Breast epithelium (tissue), 4 donors: ENCODE measurements around the gene CROCC2. TPM values are rescaled to one million over a fixed set of nuclear protein-coding genes. Genes with fewer than 3 reads are reported as not detected.

Experiments
- DNase-seq, 2 donors: peaks; one replicate each; pipeline ENCODE4 v3.0.0-alpha.2; 2019; ENCODE audit warnings: low spot score in 2 of 2
- H3K27ac ChIP-seq, 2 donors: fragments of 200-600 bp; sonication (generic) in 1 of 2; one replicate each; pipeline ENCODE4 v1.5.1; 2016 to 2019; ENCODE audit warnings: mild to moderate bottlenecking in 1 of 2
- H3K27me3 ChIP-seq, 2 donors: fragments of 200-600 bp; sonication (generic) in 1 of 2; one replicate each; pipeline versions ENCODE4 v1.5.1 to v1.6.0; 2017 to 2019; ENCODE audit warnings: control low read depth in 1 of 2, mild to moderate bottlenecking in 1 of 2
- H3K36me3 ChIP-seq: fragments of 200-600 bp; one replicate; pipeline ENCODE4 v1.5.1; 2019
- H3K4me1 ChIP-seq, 2 donors: fragments of 200-600 bp; sonication (generic); one replicate each; pipeline ENCODE4 v1.5.1; 2016 to 2019; ENCODE audit warnings: control low read depth in 1 of 2
- H3K4me3 ChIP-seq, 3 donors: fragments of 200-600 bp; sonication (generic); 1 replicate in 2 of 3; 2 replicates in 1 of 3; pipeline ENCODE4 v1.5.1; 2016 to 2019; ENCODE audit warnings: mild to moderate bottlenecking in 3 of 3, moderate library complexity in 2 of 3
- H3K9me3 ChIP-seq, 2 donors: fragments of 200-600 bp; sonication (generic) in 1 of 2; one replicate each; pipeline ENCODE4 v1.5.1; 2016 to 2019; ENCODE audit warnings: control low read depth in 1 of 2
- POLR2A ChIP-seq: fragments of 450-650 bp; IDR thresholded peaks from one replicate; pipeline ENCODE4 v1.6.1; 2016; ENCODE audit warnings: antibody characterized with exemption, mild to moderate bottlenecking, moderate library complexity
- POLR2AphosphoS5 ChIP-seq, 3 donors: sonication (generic); formaldehyde crosslinking; IDR thresholded peaks; one replicate each; pipeline ENCODE4 v1.6.1; 2017; ENCODE audit warnings: antibody characterized with exemption in 3 of 3
- intact Hi-C: fragments of 100-400 bp; cut with DNase I; formaldehyde crosslinking; loops from one replicate; pipeline ENCODE4 v1.15.1; 2023; ENCODE audit warnings: low total_unique reads
- total RNA-seq, 3 donors: library from RNA; depleted of rRNA; stranded (reverse); fragments of >200 nt; gene quantifications; one replicate each; pipeline ENCODE4 v1.1.0, GENCODE V29; 2016
- TF ChIP-seq, protein P1 (sequence below), 3 donors: fragments of 450-650 bp; IDR thresholded peaks; one replicate each; pipeline ENCODE4 v1.5.1; 2016 to 2017; ENCODE audit warnings: antibody characterized with exemption in 3 of 3, mild to moderate bottlenecking in 3 of 3, moderate library complexity in 3 of 3

CROCC2 gene
- total RNA-seq, 3 donors from 2014 or later: 0.33 TPM; not detected in 2

DNA sequence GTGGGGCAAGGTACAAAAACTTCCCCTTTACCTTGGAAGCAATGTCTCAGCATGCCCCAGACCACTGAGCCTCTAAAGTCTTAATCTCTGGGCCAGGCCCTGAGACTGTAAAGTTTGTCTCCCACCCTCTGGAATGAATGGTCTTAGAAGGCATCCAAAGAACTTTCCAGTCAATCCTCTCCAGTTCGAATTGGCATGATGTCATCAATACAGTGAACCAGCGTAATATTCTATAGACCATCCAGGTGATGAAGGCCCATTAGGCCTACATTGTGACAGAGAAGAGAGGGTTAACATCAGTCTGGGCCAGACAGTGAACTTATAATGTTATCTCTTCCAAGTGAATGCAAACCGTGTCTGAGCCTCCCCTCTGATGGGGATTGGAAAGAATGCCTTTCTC is 21.4 kb upstream of the CROCC2 start:
- H3K36me3 ChIP-seq: no peaks in the 10 kb centered on the region
- TF ChIP-seq POLR2A: no peak
- TF ChIP-seq, protein P1, sequence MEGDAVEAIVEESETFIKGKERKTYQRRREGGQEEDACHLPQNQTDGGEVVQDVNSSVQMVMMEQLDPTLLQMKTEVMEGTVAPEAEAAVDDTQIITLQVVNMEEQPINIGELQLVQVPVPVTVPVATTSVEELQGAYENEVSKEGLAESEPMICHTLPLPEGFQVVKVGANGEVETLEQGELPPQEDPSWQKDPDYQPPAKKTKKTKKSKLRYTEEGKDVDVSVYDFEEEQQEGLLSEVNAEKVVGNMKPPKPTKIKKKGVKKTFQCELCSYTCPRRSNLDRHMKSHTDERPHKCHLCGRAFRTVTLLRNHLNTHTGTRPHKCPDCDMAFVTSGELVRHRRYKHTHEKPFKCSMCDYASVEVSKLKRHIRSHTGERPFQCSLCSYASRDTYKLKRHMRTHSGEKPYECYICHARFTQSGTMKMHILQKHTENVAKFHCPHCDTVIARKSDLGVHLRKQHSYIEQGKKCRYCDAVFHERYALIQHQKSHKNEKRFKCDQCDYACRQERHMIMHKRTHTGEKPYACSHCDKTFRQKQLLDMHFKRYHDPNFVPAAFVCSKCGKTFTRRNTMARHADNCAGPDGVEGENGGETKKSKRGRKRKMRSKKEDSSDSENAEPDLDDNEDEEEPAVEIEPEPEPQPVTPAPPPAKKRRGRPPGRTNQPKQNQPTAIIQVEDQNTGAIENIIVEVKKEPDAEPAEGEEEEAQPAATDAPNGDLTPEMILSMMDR (IDR thresholded peaks at IDR 0.05): no peak
- TF ChIP-seq POLR2AphosphoS5 (IDR thresholded peaks at IDR 0.05): no peak
- no peaks in the 10 kb centered on the region for H3K27me3 ChIP-seq
- H3K27ac ChIP-seq: no peak overlapping the region
- intact Hi-C loops: no loop called here
- no peaks in the 10 kb centered on the region for H3K9me3 ChIP-seq
- no peak overlapping the region for H3K4me3 ChIP-seq
- no peaks in the 10 kb centered on the region for H3K4me1 ChIP-seq
- DNase-seq: no peak

DNA sequence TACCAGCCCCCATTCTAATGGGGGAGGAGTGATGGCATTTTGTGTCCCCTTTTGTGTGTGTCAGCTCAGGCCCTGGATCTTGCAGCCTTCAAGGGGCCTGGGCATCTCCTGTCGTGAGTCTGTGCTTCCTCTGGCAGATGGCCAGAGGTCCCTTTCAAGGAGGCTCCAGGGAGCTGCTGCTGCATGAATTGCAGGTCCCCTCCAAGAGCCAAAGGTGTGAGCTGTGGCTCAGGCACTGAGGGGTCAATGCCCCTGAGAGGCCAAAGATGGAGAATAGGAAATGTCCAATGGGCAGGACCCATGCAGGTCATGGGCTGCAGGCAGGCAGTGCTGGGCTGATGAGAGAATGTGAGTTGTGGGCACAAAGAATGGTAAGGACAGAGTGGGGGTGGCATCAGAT is 20.6 kb upstream of the CROCC2 start:
- intact Hi-C loops: no loop called here

DNA sequence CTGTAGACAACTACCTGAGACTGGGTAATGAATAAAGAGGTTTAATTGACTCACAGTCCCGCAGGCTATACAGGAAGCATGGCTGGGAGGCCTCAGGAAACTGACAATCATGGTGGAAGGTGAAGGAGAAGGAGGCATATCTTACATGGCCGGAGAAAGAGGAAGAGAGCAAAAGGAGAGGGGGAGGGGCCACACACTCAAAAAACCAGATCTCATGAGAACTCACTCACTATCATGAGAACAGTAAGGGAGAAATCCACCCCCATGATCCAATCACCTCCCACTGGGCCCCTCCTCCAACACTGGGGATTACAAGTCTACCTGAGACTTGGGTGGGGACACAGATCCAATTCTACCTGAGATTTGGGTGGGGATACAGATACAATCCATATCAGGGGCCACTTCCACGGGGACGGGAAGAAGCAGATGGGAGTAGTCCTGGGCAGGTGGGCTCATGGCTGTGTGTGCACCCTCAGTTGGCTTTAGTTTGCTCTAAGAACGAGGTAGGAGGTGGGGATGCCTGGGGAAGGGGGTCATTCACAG is 20.0 kb upstream of the CROCC2 start:
- no peak overlapping the region for H3K4me3 ChIP-seq
- H3K9me3 ChIP-seq: no peaks in the 10 kb centered on the region
- intact Hi-C loops: no loop called here
- no peaks in the 10 kb centered on the region for H3K4me1 ChIP-seq
- H3K36me3 ChIP-seq: no peaks in the 10 kb centered on the region
- DNase-seq: no peak
- no peaks in the 10 kb centered on the region for H3K27me3 ChIP-seq
- no peak overlapping the region for H3K27ac ChIP-seq
- TF ChIP-seq POLR2A (no peak), POLR2AphosphoS5 (IDR thresholded peaks at IDR 0.05) (no peak)
- TF ChIP-seq, protein P1 (IDR thresholded peaks at IDR 0.05): no peak

More for the DNA sequence above, 20.6 kb upstream of the CROCC2 start:
- no peak for DNase-seq
- Histone ChIP-seq H3K27ac (no peak overlapping the region), H3K27me3 (no peaks in the 10 kb centered on the region), H3K9me3 (no peaks in the 10 kb centered on the region), H3K4me1 (no peaks in the 10 kb centered on the region), H3K36me3 (no peaks in the 10 kb centered on the region), H3K4me3 (no peak overlapping the region)
- TF ChIP-seq POLR2A (no peak), POLR2AphosphoS5 (IDR thresholded peaks at IDR 0.05) (no peak)
- TF ChIP-seq, protein P1 (IDR thresholded peaks at IDR 0.05): no peak

DNA sequence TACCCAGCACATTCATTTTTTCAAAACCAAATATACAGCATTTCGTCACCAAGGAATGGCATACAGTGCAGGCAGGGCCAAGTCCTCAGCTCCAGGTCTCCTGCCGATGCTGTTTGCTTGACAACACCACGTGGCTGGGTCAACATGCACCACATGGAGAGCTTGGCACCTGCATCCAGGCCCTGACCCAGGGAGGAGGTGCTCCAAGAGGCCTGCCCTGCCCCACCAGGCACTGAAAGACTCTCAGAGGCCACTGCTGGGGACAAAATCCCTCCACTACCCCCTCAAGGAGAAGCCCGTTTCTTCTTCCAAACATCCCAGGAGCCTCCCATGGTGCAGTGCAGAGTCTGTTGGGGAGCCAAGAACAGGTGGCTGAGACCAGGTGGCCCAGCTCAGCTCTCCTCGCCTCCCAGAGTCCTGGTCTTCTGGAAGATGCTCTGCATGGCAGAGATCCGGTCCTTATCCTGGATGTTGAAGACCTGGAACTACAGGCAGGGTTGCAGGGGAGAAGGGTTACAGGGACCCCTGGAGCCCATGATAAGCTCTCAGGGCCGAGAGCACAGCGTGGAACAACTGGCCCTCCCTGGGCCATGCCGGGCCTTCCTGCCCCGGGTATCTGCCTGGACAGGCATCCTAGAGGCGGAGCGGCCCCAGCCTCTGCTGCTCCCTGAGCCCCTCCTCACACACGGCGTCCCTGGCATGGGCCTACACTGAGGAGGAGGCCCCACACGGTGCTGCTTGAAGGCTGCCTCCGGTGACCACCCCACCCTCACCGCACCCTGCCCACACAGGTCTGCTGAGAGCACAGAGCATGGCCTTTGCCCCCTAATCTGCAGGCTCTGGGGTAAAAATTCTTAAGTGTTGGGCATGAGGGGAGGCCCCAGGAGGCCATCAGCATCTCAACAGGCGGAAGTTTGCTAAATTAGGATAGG is 19.2 kb upstream of the CROCC2 start:
- DNase-seq: no peak
- no peak overlapping the region for H3K27ac ChIP-seq
- TF ChIP-seq POLR2AphosphoS5 (IDR thresholded peaks at IDR 0.05): no peak
- no peak for TF ChIP-seq POLR2A
- TF ChIP-seq, protein P1 (IDR thresholded peaks at IDR 0.05): no peak
- intact Hi-C loops: no loop called here
- no peaks in the 10 kb centered on the region for H3K4me1 ChIP-seq
- H3K4me3 ChIP-seq: no peak overlapping the region
- H3K27me3 ChIP-seq: no peaks in the 10 kb centered on the region
- no peaks in the 10 kb centered on the region for H3K36me3 ChIP-seq
- no peaks in the 10 kb centered on the region for H3K9me3 ChIP-seq

DNA sequence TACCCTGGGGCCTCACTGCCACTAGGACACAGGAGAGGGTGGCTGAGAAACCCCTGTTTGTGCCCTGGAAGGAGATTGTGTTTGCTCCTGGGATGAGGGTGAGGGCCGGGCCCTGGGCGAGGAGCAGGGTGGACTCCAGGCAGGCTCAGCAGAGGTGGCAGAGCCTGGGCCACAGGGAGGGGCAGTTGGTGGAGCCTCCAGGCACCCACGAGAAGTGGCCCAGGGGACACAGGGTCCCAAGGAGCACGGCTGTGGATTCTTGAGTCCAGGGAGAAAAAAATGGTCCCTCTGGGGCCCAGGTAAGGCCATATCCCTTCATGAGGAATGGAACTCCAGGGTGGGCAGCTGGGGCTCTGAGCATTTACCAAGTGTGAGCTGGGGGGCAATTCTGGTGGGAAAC is 18.5 kb upstream of the CROCC2 start:
- H3K27ac ChIP-seq: no peak overlapping the region
- no peak for DNase-seq
- intact Hi-C loops: no loop called here
- TF ChIP-seq, protein P1 (IDR thresholded peaks at IDR 0.05): no peak
- TF ChIP-seq POLR2A: no peak
- no peak for TF ChIP-seq POLR2AphosphoS5 (IDR thresholded peaks at IDR 0.05)
- H3K36me3 ChIP-seq: no peaks in the 10 kb centered on the region
- H3K4me1 ChIP-seq: no peaks in the 10 kb centered on the region
- H3K4me3 ChIP-seq: no peak overlapping the region
- no peaks in the 10 kb centered on the region for H3K27me3 ChIP-seq
- H3K9me3 ChIP-seq: no peaks in the 10 kb centered on the region
